ENCODE data around the gene FOXP2.
A peak's percentile ranks its signal among the peaks of the same experiment; 100 is the strongest.
"Not testable (repeated sequence)": the region's sequence is repeated elsewhere in the genome, so short reads cannot be mapped to it uniquely, and the experiment has no call there.

FOXP2 gene

DNA sequence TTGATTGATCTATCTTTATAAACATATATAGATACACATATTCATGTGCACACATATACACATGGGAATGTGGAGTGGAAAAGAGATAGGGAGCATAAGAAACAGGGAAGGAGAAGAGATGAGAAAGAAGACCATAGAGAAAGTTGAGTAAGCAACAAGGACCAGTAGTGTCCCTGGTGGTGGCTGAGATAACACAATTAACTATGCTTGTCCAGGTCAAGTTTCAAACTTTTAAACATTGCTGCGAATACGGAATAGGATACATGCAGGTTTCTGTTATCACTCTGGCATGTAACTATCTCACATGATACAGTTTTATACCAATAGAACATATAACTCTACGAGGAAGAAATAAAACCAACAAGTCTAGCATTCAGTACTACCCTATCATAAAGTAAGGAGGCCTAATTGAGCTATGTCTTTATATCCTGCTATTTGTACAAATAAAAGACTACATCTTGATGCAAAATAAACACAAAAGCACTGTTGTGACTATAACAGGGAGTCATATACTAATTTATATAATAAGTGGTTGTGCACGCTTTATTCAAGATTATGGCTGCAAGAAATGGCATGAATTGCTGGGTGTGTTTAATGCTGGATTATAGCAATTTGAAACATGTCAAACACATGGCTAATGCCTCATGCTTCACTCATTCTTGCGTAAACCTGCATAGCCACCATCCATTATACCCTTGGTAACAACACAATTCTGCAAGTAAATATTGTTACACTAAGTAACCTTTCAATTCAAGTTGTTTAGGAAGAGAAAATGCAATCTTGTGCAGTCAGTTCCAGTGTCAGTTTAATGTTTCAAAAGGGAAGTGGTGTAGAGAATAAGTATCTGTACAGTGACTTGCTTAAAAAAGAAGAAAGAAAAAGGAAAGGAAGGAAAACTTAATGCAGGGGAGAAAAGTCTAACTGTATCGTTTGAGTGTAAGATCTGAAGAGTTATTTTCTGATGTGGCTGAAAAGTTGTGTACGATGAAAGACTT, 8.2 kb downstream of the FOXP2 start:
- no peak for DNase-seq

DNA sequence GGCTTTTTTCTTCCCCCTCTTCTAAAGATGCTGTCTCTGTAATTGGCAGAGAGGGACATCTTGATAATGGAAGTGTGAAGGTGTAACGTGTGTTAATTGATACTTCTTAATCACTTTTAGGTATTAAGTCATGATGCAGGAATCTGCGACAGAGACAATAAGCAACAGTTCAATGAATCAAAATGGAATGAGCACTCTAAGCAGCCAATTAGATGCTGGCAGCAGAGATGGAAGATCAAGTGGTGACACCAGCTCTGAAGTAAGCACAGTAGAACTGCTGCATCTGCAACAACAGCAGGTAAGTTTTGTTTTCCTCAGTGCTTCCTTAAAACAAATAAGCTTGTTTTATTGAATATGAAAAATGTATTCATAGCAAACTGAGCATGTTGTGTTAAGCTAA, 11.8 kb downstream of the FOXP2 start:
- no peak for DNase-seq

DNA sequence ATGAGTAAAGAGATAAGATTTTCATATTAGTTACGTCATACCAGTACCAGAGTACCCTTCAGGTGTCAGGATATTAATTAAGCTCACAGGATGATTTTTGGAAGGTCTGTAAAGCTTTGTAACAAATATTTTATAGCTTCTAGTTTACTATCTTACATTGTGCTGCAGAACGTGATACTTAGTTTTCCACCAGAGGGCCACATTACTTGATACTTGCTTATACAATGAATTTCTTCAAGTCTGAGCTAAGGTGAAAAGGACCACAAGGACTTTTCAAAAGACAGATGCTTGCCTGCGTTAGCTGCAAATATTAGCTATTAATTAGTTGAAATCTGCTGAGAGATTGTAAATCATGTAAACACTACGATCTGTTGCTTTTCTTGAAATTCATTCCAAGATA, 12.2 kb downstream of the FOXP2 start:
- no peak for DNase-seq

DNA sequence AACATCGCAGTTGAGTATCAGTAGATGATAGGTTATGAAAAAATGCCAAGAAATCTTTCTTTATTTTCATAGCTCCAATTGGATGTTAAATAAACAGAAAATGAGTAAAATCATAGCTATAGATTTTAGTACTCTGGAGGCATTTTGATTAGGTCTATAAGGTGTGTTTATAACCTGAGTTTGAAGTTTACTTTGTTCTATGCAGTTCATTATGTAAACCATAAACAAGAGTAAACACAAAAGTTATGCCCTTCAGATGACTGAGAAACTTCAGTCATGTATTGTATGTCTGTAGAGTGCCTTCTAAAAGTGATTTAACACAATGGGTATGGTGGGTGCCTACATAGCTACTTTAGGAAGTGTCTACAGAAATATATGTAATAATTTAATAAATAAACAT, 13.6 kb downstream of the FOXP2 start:
- no peak for DNase-seq

DNA sequence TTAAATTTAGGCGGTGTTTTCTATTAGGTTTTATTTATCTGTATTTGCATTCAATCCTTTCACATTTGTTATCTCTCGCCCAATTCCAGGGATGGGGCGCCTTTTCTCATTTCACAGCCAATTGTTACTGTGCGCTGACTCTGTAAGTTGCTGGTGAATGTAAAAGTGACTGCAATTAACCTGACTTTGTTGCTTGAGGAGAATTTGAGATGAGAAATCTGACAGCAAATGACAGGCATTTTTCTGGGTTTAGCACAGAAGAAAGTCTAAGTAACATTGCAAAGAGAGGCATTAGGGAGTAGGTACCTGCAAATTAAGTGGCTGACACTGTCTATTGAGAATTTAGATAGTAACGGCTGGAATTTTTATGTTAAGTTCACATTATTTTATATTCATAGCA, 16.6 kb downstream of the FOXP2 start:
- DNase-seq: no peak

DNA sequence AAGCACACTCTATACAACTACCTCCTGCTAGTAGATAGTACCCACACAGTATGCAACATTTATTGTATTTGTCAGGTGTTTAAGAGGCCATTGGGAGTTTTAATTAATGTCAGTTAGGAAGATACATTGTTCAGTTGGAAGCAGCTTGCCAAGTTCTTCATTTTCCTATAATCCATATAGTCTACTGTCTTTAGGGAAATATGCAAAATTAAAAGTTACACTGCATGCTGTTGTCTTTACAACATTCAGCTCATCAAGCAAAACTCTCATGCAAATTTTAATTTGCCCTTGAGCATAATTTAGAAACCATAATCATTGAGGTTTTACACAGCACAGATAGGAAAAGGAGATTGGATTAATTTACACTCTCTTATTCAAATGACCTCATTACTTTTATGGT, 17.4 kb downstream of the FOXP2 start:
- no peak for DNase-seq

DNA sequence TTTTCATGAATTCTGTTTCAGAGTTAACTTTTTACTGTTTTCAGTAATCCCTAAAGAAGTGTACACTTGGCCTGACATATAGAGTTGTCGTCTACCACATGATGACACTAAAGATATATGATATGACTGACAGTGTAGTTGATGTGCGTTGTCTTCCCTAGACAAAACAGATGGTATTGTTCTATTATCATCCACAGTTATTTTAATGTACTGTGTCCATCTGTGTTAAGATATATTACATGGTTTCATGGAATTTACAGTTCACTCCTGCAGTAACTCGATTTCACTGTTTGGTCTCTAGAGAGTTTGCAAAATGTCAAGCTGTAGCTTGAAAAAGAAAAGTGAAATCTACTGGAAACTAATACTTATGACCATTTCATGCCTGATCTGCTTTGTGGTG, 18.1 kb downstream of the FOXP2 start:
- no peak for DNase-seq

DNA sequence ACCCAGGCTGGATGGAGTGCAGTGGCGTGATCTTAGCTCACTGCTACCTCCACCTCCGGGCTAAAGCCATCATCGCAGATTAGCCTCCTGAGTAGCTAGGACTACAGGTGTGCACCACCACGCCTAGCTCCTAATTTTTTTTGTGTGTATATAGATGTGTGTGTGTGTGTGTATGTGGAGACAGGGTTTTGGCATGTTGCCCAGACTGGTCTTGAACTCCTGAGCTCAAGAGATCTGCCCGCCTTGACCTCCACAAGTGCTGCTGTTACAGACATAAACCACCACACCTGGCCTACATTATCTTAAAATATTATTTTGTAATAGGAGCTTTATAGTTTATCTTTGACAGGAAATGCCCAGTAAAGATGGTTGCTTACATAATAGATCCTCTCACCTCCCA, 25.0 kb downstream of the FOXP2 start:
- no peak for DNase-seq

DNA sequence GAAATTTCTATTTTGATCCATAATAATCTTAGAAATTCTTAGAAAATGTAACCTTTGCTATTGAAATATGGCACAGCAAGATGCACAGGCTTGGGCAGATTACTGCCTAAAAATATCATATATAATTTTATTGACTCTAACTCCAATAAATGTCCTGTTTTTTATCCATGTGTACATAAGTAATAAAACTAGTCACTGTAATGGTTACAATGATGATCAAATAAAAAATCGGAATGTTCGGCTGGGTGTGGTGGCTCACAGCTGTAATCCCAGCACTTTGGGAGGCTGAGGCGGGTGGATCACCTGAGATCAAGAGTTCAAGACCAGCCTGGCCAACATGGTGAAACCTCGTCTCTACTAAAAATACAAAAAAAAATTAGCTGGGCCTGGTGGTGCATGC, 26.3 kb downstream of the FOXP2 start:
- DNase-seq: not testable (repeated sequence)

DNA sequence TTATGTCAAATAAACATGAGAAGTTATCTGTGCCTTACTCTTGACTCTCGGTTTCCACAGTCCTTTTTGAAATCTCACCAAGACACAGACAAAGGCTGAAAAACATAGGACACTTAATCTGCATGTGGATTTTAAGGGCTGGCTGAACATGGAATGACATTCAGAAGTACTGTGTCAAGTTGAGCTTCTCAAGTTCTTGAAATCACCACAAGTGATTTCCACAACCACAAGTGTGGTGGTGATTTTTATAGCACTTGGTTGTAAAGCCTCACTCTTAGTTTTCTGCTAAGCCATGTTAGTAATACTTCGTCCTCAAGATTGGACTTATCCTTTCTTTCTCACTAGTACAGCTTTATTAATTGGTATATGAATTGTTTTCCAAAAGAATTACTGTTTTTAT, 29.6 kb downstream of the FOXP2 start:
- no peak for DNase-seq

DNA sequence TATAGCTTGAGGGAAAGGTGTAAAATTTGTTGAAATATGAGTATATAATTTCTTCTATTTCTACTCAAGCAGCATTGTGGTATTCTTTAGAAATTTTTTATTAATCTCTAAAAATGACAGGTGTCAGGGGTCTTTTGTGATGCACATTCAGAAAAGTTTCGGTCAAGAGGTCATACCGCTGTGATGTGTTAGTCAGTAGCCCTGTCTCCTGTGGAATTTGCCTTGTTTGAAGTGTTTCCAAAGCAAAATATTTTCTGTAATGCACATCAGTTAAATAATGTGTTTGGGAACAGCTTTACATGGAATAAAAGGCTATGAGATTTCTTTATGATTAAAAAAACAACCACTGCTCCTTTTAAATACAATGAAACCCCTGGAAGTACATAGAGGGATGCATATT, 35.8 kb downstream of the FOXP2 start:
- no peak for DNase-seq

DNA sequence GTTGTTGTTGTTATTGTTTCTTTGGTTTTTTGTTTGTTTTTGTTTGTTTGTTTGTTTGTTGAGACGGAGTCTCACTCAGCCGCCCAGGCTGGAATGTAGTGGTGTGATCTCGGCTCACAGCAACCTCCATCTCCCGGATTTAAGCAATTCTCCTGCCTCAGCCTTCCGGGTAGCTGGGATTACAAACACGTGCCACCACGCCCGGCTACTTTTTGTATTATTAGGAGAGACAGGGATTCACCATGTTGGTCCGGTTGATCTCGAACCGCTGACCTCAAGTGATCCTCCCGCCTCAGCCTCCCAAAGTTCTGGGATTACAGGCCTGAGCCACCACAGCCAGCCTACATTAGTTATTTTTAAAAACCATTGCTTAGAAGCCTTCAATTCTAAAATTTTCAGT, 45.0 kb downstream of the FOXP2 start:
- no peak for DNase-seq

DNA sequence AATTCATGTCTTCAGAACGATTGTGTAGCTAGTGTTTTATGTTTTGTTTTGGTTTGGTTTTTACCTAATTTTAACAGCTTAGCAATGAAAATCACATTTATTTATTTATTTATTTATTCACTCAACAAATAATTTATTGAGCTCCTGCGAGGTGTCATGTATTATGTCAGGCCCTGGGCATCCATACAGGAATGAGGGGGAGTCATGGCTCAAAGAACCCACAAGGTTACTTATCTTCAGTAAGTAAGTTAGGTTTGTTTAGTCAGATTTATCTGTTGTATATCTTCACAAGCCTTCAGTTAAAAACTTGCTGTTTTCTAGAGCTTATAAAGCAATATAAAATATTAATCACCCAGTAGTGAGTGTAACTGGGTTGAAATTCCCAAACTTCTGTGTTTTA, 45.4 kb downstream of the FOXP2 start:
- no peak for DNase-seq

DNA sequence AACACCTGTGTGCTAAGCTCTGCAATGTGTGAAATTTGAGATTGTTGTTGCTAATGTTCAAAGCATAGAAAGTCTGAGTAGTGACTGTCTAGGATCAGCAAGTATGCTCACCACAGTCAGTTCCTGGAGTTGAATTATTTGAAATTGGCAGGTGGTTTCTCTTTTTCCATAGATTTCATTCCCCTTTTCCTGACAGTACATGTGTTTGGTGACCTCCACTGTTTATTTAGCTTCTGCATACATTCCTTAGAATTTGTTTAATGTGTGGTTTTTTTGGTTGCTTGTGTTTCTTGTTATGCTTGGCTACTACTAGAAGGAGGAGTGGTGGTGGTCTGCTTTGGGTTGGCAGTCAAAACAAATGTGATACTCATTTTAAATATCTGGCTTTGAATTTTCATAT, 52.3 kb downstream of the FOXP2 start:
- DNase-seq: no peak

DNA sequence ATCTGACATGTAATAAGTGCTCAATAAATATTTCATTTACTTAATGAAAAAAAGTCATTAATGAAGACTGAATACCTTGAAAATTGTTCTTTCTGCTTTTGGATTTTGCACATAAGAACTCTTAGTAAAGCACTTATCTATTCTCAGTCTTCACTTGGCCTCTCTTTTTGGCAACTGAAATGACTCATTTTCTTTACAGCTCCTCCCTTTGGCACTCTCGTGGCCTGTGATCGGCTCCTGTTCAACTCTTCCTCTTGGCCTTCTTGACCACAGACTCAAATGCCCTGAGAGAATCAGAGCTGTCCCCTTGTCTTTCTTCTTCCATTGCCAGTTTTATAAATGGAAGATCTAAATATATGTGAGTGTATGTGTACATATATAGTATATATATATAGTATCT, 54.2 kb downstream of the FOXP2 start:
- DNase-seq: no peak

DNA sequence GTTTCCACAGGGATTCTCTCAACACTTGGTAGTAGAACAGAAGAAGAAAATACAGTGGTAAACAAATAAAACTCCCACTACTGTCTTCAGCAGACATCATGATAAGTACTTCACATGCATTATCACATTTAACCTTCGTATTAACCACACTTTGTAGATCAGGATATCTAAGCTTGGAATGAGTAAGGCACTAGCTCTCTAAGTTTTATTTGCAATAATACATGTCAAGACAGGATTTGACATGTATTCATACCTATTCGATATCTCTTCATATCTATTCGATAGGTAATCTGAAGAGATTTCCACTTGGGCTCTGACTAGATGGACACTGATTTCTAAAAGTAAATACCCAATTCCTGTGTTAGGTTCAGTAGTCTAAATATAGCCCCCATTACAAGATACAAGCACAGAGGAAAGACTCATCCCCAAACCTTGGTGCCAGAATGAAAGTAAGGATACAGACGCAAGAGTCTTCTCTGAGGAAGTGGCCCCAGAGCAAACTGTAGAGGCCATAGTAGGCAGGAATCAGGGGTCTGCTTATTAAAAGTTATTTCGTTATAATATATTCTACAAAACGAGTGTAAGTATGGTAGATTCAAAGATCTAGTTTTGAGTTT, 58.4 kb downstream of the FOXP2 start:
- DNase-seq: no peak

DNA sequence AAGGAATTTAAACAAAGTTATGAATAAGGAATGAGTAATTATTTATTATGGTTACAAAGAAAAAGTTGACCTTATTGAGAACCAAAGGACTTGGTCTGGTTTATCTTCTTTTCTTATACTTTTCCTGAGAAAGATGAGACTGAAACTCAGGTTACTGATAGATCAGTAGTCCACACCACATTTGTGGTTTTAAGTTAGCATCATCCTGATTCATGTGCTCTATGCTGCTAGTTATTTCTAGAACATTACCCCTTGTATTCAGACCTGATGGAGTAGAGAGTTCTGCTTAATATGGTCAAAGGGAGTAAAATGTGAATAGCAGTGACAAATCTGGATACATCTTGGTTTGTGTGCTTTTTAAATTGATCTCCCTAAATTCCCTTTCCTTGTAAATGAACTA, 63.8 kb downstream of the FOXP2 start:
- no peak for DNase-seq

DNA sequence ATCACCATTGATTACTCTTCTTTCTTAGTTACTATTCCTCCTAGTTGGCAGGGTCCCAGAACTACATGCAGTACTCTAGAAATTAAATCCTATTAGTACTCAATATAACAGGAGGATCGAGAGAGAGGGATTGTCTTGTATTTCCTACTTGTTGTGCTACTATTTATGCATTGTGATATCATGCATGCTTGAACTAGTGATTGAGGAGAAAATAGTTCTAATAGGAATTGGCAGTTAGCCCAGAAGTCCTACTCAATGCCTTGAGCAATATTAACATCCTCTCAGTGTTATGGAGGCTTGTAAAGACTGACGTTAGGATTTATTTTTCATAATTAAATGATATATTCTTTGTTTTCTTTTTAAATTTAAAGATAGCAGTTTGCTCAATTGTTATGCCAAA, 67.4 kb downstream of the FOXP2 start:
- peak; percentile 61 for DNase-seq

DNA sequence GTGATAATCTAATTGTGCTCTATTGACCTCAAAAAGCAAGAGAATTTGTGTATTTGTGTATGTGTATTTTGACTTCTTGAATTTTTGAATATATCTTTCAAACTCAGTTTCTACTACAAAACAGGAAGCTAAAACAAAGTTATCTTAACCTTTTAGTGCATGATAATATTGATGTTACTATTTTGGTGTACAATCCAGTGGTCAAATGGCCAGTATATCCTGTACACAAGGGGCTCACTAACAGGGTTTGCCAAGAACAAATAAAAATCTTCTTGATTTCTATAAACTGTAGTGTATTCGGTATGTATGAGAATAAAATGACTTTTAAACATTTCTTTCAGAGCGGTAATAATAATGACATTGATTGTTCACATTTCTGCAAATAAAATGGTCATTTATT, 69.6 kb downstream of the FOXP2 start:
- no peak for DNase-seq

DNA sequence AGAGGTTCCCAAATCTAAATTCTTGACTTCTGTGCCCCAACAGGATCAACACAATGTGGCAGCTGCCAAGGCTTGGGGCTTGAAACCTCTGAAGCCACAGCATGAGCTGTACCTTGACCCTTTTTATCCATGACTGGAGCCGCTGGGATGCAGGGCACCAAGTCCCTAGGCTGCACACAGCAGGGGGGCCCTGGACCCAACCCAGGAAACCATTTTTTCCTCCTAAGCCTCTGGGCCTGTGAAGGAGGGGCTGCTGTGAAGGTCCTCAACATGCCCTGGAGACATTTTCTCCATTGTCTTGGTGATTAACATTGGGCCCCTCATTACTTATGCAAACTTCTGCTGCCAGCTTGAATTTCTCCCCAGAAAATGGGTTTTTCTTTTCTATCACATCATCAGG, 72.6 kb downstream of the FOXP2 start:
- no peak for DNase-seq

DNA sequence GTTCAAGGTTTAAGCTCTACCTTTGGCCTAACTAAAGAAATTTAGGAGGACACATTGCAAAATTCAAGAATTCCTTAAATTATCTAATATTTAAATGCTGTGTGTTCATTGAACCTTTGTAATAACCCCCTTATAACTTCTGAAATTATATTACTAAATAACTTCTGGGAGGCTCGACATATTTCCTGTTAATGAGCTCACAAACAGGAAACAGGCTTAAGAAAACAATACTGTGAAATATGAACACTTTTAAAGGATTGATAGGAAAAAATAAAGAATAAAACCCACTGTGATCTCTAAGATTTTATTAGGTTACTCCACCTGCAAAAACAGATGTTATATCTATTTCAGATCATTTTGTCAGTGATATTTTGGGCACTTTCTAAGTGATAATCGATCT, 74.1 kb downstream of the FOXP2 start:
- no peak for DNase-seq

DNA sequence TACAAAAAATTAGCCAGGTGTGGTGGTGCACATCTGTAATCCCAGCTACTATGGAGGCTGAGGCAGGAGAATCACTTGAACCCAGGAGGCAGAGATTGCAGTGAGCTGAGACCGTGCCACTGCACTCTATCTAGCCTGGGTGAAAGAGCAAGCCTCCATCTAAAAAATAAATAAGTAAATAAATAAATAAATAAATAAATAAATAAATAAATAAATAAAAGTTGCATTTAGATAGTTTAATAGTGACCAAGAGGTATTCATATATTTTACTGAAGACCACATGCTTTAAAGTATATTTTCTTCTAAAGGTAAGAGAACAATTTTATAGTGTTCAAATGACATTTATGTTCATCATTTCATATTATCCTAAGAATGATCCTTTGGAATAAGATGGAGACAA, 82.9 kb downstream of the FOXP2 start:
- DNase-seq: not testable (repeated sequence)

DNA sequence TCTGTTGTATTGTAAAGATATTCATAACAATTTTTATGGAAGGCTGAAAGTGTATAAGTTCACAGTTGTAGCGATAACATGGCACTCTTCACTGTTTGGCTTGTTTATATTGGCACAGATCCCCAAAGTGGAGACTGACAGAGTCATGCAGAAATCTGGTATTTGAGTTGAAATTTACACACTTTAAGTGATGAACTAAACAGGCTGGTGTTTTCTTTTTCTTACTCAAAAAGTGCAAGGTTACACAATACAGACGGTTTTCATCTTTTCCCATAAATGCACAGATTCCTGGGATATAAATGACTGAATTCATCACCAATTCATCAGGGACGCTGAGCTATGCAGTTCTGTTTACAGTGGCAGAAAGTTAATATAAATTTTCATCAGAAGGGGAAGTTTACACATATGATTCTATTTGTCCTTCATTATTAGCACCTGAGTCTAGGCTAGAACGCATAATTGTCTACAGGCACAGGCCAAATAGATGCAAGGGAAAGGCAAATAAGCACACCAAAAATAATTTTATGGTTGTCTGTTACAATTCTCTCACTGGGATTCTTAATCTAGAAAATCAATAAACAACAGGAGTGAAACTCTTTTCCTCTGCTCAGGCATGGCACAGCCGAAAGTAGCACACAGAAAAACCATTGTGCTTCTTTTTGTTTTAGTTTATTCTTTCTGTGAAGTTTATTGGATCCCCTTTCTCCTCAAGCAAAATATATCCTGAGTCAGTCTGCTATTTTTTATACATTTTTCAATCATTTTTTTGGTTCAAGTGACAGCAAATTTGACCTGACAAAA, 88.0 kb downstream of the FOXP2 start:
- DNase-seq: no peak

DNA sequence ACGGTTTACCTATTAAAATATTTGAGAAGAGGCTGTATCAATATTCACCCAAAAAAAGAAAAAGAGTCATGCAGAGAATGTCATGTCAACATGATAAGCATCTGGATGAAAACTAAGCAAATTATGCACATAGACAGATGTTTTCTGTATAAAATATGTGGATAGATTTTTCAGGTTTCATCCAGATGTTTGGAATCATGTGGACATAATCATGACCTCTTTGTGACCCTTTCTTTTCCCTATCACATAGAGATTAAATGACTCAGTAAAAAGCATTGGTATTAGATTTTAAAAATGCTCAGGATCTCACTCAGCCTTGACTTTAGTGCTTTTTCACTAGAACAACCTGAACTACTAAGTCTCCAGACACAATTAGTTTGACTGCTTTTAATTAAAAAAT, 90.0 kb downstream of the FOXP2 start:
- no peak for DNase-seq

Data from DMS79 (cell line).